Keratinocyte (primary cell): ENCODE results near the gene ADCY7. TPM values are rescaled to one million over a fixed set of nuclear protein-coding genes. Genes with fewer than 3 reads are reported as not detected.

Experiments
- DNase-seq: peaks from one replicate; pipeline ENCODE4 v3.0.0-alpha.2; 2011; ENCODE audit warnings: low read depth, missing footprints, low spot score
- FAIRE-seq: peaks from 2 replicates; lab custom pipeline; 2011; peaks lifted over from hg19 to GRCh38; lab: Jason Lieb, UNC
- H2AFZ ChIP-seq: 2 replicates; pipeline ENCODE4 v1.6.0; 2012; ENCODE audit warnings: low read length, control low read depth, inconsistent platforms; ENCODE audit not compliant: control insufficient read depth
- H3K27ac ChIP-seq: 2 replicates; pipeline ENCODE4 v1.5.1; 2011; ENCODE audit warnings: low read length; ENCODE audit not compliant: control insufficient read depth, insufficient read depth
- H3K27me3 ChIP-seq: 3 replicates; pipeline ENCODE4 v1.6.0; 2011; ENCODE audit warnings: low read length; ENCODE audit not compliant: control insufficient read depth, insufficient read depth; ENCODE audit errors: extremely low read depth
- H3K36me3 ChIP-seq, 2 experiments: 2 replicates in 1 of 2; 3 replicates in 1 of 2; pipeline ENCODE4 v1.5.1; 2011; ENCODE audit warnings: low read length in 2 of 2, mild to moderate bottlenecking in 1 of 2; ENCODE audit not compliant: control insufficient read depth in 2 of 2, insufficient read depth in 2 of 2; ENCODE audit errors: extremely low read depth in 1 of 2
- H3K4me1 ChIP-seq: 3 replicates; pipeline ENCODE4 v1.5.1; 2011; ENCODE audit warnings: low read length; ENCODE audit not compliant: control insufficient read depth, insufficient read depth; ENCODE audit errors: extremely low read depth
- H3K4me2 ChIP-seq: 3 replicates; pipeline ENCODE4 v1.6.0; 2011; ENCODE audit warnings: low read depth, low read length; ENCODE audit not compliant: control insufficient read depth, insufficient read depth; ENCODE audit errors: extremely low read depth
- H3K4me3 ChIP-seq, 3 experiments: fragments of 200-600 bp in 1 of 3; sonication (generic) in 1 of 3; 2 replicates in 2 of 3; 3 replicates in 1 of 3; pipeline ENCODE4 v1.5.1; 2011 to 2016; ENCODE audit warnings: low read length in 3 of 3, mild to moderate bottlenecking in 3 of 3, control low read depth in 2 of 3, inconsistent platforms in 1 of 3, low read depth in 1 of 3, mixed read lengths in 1 of 3, mixed run types in 1 of 3, moderate library complexity in 1 of 3; ENCODE audit not compliant: control insufficient read depth in 2 of 3, insufficient read depth in 2 of 3; ENCODE audit errors: extremely low read depth in 1 of 3
- H3K79me2 ChIP-seq: 2 replicates; pipeline ENCODE4 v1.6.0; 2012; ENCODE audit warnings: low read length; ENCODE audit not compliant: control insufficient read depth, insufficient read depth
- H3K9ac ChIP-seq: 3 replicates; pipeline ENCODE4 v1.6.0; 2011; ENCODE audit warnings: low read length; ENCODE audit not compliant: control insufficient read depth, insufficient read depth; ENCODE audit errors: extremely low read depth
- H3K9me1 ChIP-seq: 3 replicates; pipeline ENCODE4 v1.6.0; 2011; ENCODE audit warnings: low read length; ENCODE audit not compliant: control insufficient read depth, insufficient read depth; ENCODE audit errors: extremely low read depth
- H3K9me3 ChIP-seq: 2 replicates; pipeline ENCODE4 v1.5.1; 2012; ENCODE audit warnings: low read depth, low read length; ENCODE audit not compliant: control insufficient read depth
- H4K20me1 ChIP-seq: 3 replicates; pipeline ENCODE4 v1.6.0; 2011; ENCODE audit warnings: low read length; ENCODE audit not compliant: control insufficient read depth, insufficient read depth; ENCODE audit errors: extremely low read depth
- EZH2 ChIP-seq: IDR thresholded peaks from one replicate; pipeline ENCODE4 v1.6.1; 2012; ENCODE audit warnings: inconsistent platforms, mild to moderate bottlenecking, low read length, moderate library complexity
- dilution Hi-C: fragments of 300-500 bp; cut with MboI; formaldehyde crosslinking; loops from one replicate; pipeline ENCODE4 v1.7.0; 2020; ENCODE audit warnings: low sequenced_read_pairs; ENCODE audit not compliant: extremely low pct_ligation_motif_present
- polyA plus RNA-seq, 5 experiments: library from polyadenylated mRNA; depleted of rRNA in 3 of 5; stranded (reverse) in 3 of 5; stranded (forward) in 1 of 5; unstranded in 1 of 5; fragments of >200 nt; gene quantifications; 1 replicate in 1 of 5; 2 replicates in 3 of 5; 3 replicates in 1 of 5; pipeline versions ENCODE4 v1.2.1 to v1.2.3, GENCODE V29; 2011 to 2012; ENCODE audit warnings: missing spikeins in 2 of 5, low read depth in 1 of 5, low replicate concordance in 1 of 5
- TF ChIP-seq, protein P1 (sequence below), 3 experiments: IDR thresholded peaks in 1 of 3; conservative IDR thresholded peaks in 1 of 3; optimal IDR thresholded peaks in 1 of 3; 2 replicates in 2 of 3; 3 replicates in 1 of 3; pipeline versions ENCODE3 to v1.5.1; 2011; ENCODE audit warnings: low read length in 3 of 3, mild to moderate bottlenecking in 3 of 3, moderate library complexity in 2 of 3, control low read depth in 1 of 3, inconsistent platforms in 1 of 3; ENCODE audit not compliant: insufficient read depth in 2 of 3; ENCODE audit errors: extremely low read depth in 1 of 3

Gene ADCY7
- polyA plus RNA-seq, 1 donor (not counting 4 experiments of a cell fraction or from before 2014, with no cell fraction given) = 5.1 TPM

DNA sequence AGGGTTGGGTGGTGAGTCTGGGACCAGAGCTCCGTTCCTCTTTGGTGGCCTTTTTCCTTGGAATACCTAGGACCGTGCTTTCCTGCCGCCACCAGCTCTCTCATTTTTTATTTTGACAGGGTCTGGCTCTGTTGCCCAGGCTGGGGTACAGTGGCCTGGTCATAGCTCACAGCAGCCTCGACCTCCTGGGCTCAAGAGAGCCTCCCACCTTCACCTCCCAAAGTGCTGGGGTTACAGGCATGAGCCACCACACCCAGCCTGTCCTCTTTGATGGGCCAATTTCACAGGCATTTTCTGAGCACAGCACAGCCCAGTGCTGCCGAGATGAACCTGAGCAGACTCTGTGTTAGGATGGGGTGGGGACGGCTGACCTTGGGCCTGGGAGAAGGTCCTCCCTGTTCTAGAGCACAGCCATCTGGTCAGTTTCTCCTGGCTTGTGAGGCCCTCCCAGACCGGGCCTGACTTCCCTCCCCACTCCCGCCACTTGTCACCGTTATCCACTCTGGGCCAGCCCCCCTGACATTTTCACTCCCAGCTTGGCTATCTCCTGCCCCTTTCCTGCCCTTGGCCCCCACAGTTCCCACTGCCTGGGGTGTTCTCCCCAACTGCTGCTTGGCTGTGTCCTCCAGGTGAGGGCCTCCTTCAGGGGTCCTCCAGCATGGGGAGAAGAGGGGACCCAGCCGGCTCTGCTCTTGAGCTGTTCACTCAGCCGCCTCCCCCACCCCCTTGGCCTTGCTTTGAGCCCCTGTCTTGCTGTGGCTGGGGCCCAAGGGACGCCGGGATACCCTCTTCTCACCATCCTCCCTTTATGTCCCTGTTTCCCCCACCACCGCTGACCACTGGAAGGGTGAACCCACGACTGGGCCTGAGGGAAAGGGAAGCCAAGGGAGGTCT is 5.0 kb downstream of the ADCY7 start:
- peaks cover 8% of the 10 kb centered on the region for H3K4me1 ChIP-seq
- H3K27me3 ChIP-seq = no peaks in the 10 kb centered on the region
- dilution Hi-C loops = no loop called here
- no peak overlapping the region for H3K9ac ChIP-seq
- TF ChIP-seq, protein P1, sequence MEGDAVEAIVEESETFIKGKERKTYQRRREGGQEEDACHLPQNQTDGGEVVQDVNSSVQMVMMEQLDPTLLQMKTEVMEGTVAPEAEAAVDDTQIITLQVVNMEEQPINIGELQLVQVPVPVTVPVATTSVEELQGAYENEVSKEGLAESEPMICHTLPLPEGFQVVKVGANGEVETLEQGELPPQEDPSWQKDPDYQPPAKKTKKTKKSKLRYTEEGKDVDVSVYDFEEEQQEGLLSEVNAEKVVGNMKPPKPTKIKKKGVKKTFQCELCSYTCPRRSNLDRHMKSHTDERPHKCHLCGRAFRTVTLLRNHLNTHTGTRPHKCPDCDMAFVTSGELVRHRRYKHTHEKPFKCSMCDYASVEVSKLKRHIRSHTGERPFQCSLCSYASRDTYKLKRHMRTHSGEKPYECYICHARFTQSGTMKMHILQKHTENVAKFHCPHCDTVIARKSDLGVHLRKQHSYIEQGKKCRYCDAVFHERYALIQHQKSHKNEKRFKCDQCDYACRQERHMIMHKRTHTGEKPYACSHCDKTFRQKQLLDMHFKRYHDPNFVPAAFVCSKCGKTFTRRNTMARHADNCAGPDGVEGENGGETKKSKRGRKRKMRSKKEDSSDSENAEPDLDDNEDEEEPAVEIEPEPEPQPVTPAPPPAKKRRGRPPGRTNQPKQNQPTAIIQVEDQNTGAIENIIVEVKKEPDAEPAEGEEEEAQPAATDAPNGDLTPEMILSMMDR (optimal IDR thresholded peaks at IDR 0.05 in 1 of 3, IDR thresholded peaks at IDR 0.05 in 1 of 3, conservative IDR thresholded peaks at IDR 0.05 in 1 of 3; ENCODE audit: extremely low read depth in 1 of 3, insufficient read depth in 2 of 3, low read length in 3 of 3) = no peak
- TF ChIP-seq EZH2 = no peak
- H3K9me3 ChIP-seq = no peaks in the 10 kb centered on the region
- no peaks in the 10 kb centered on the region for H3K79me2 ChIP-seq
- no peak overlapping the region for H3K27ac ChIP-seq
- no peaks in the 10 kb centered on the region for H4K20me1 ChIP-seq
- H3K4me2 ChIP-seq = no peak overlapping the region
- no peaks in the 10 kb centered on the region for H3K36me3 ChIP-seq
- no peak overlapping the region for H2AFZ ChIP-seq
- H3K4me3 ChIP-seq = no peak overlapping the region
- no peaks in the 10 kb centered on the region for H3K9me1 ChIP-seq
- DNase-seq (no peak), FAIRE-seq (no peak)

DNA sequence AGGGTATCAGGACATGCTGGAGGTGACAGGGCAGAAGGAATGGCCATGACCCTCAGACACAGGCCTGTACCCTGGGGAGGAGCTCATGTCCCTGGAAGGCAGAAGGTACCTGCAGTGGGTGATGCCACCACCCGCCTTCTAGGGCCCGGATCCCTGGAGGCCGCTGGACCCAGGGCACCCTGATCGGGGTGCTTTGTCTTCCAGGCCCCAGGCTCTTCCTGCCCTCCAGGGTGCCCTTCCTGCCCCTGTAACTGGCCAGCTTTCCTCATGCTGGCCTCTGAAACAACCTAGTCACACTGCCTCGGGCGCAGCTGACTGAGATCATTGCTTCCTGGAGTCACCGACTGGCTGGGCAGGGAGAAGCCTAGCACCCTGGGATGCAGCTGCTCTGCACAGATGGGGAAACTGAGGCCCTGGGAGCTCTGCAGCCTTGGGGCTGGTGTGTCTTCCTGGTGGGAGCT is 5.8 kb downstream of the ADCY7 start:
- Histone ChIP-seq H3K9me1 (no peaks in the 10 kb centered on the region), H3K79me2 (no peaks in the 10 kb centered on the region), H3K27me3 (no peaks in the 10 kb centered on the region), H3K4me3 (no peak overlapping the region), H3K4me1 (peaks cover under 1% of the 10 kb centered on the region), H3K9ac (no peak overlapping the region), H3K36me3 (no peaks in the 10 kb centered on the region), H3K4me2 (no peak overlapping the region), H3K9me3 (no peaks in the 10 kb centered on the region), H3K27ac (no peak overlapping the region), H4K20me1 (no peaks in the 10 kb centered on the region), H2AFZ (no peak overlapping the region)
- TF ChIP-seq EZH2 = no peak
- dilution Hi-C loops = no loop called here
- FAIRE-seq (no peak), DNase-seq (no peak)
